Breast epithelium (tissue), 3 donors: Measurements from ENCODE around the gene ERC1.

Experiments used
- CTCF ChIP-seq, 3 donors: fragments of 450-650 bp; IDR thresholded peaks; one replicate each; pipeline ENCODE4 v1.5.1; 2016 to 2017; ENCODE audit warnings: antibody characterized with exemption in 3 of 3, mild to moderate bottlenecking in 3 of 3, moderate library complexity in 3 of 3
- POLR2A ChIP-seq: fragments of 450-650 bp; IDR thresholded peaks from one replicate; pipeline ENCODE4 v1.6.1; 2016; ENCODE audit warnings: antibody characterized with exemption, mild to moderate bottlenecking, moderate library complexity
- POLR2AphosphoS5 ChIP-seq, 3 donors: sonication (generic); formaldehyde crosslinking; IDR thresholded peaks; one replicate each; pipeline ENCODE4 v1.6.1; 2017; ENCODE audit warnings: antibody characterized with exemption in 3 of 3

DNA sequence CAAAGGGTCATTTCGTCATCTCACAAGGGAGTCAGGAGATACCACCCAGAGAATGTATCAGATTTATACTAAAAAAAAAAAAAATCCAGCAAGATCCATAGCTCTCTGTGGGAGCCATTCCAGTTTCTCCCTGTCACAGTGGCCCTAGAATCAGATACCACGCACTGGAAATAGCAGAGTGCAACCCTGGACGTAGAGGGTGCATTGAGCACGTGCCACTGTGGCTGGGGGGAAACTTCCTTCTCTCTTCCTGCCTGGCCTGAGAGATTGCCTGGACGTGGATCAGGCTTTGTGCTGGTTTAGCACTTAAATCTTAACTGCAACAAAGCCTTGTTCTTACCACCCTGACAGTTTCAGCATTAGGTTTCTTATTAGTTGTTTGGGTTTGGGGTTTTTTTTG is 479.0 kb downstream of the ERC1 start:
- TF ChIP-seq CTCF (IDR thresholded peaks at IDR 0.05) (no peak), POLR2A (no peak), POLR2AphosphoS5 (IDR thresholded peaks at IDR 0.05) (no peak)
